Fibroblast of skin of abdomen (primary cell): ENCODE results near the gene RAB12.

Experiments
- DNase-seq: peaks from one replicate; pipeline ENCODE4 v3.0.0-alpha.2; 2013

The RAB12 gene

DNA sequence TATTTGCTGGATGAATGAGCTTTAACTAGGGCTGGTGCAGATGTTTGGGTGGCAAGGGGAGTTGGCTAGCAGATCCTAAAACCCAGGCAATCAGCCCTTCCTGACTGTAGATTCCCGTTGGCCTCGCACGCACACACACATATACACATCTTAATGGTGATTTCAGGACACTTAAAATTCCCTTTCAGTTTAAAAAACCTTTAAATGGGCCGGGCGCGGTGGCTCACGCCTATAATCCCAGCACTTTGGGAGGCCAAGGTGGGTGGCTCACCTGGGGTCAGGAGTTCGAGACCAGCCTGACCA, 76.6 kb downstream of the RAB12 start:
- no peak for DNase-seq

DNA sequence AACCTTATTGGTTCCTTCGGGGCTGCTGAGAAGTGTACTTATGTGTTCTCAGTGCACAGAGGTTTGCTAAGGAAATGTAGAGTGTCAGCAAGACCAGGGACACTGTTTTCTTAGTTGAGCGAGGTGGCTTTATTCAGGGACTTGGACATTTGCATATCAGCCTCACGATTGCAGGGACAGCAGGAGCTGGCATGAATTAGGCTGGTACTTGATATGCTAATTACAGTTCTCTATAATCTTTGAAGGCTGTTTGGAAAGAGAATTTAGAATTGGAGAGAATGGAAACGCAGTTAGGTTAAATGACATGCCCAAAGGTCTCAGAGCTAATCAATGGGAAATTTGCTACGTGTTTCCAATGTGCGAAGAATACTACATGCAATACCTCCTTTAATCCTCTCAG, 77.4 kb downstream of the RAB12 start:
- DNase-seq, result no peak

- no peak for DNase-seq
Observed at GRCh38 chr18:8688216-8688800, 79.1 kb downstream of the RAB12 start.

DNA sequence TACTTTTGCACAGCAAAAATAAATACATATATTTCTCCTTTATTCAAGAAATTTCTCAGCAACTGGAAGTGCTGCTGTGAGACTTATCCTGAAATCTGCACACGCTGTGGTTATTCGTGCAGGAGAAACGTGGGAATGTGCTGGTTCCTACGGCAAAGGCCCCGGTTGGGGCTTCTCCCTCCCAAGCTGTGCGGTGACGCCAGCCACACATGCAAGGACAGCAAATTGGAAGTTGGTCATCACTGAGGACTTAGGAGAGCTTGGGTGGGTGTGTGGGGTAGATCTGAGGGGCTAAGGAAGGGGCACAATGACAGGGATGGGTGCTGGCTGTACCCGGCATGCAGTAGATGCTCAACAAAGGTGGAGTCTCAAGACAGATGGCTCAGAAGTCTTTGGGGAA, 79.6 kb downstream of the RAB12 start:
- no peak for DNase-seq
